KOPT-K1 (cell line): Measurements from ENCODE around the gene CERK.

Source experiments
- H3K27ac ChIP-seq: fragments of 200-600 bp; sonication (generic); 2 replicates; pipeline ENCODE4 v1.5.1; 2016; ENCODE audit warnings: antibody characterized with exemption, mild to moderate bottlenecking, low read depth, low read length; ENCODE audit not compliant: poor library complexity, severe bottlenecking
- H3K36me3 ChIP-seq: fragments of 200-600 bp; sonication (generic); 2 replicates; pipeline ENCODE4 v1.5.1; 2017; ENCODE audit warnings: antibody characterized with exemption, mild to moderate bottlenecking, low read length, moderate library complexity; ENCODE audit not compliant: insufficient read depth
- H3K9me3 ChIP-seq: fragments of 200-600 bp; sonication (generic); 2 replicates; pipeline ENCODE4 v1.5.1; 2017; ENCODE audit warnings: antibody characterized with exemption, low read length, mild to moderate bottlenecking; ENCODE audit not compliant: insufficient read depth, poor library complexity, severe bottlenecking

Gene CERK

GRCh38 chr22:46770726-46771125, 32.7 kb upstream of the CERK start:
- no peak overlapping the region for H3K27ac ChIP-seq
- H3K9me3 ChIP-seq: no peaks in the 10 kb centered on the region
- peaks cover 15% of the 10 kb centered on the region; the same call in 1 of the 2 replicates for H3K36me3 ChIP-seq

DNA sequence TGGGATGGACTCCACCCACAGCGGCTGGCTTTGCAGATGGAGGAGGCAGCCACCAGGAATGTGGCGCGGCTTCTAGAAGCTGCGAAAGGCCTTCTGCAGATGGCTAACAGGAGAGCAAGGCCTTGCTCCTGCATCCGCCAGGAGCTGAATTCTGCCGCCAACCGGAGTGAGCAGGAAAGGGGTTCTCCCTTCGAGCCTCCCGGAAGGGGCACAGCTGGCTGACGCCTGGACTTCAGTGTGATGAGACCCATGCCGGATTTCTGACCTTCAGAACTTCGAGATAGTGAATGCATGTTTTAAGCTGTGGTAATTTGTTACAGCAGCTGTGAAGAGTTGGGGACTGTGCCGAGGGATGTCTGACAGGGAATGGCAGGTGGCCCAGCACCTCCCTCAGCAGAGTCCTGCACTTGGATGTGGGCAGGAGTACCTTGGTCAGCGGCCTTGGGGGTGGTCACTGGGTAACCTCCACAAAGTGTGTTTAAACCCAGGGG, 32.1 kb upstream of the CERK start:
- Histone ChIP-seq H3K36me3 (peaks cover 17% of the 10 kb centered on the region), H3K9me3 (no peaks in the 10 kb centered on the region), H3K27ac (no peak overlapping the region)

GRCh38 chr22:46769706-46770105, 31.7 kb upstream of the CERK start:
- no peaks in the 10 kb centered on the region for H3K9me3 ChIP-seq
- H3K36me3 ChIP-seq: peaks cover 22% of the 10 kb centered on the region
- H3K27ac ChIP-seq: no peak overlapping the region

- Histone ChIP-seq H3K9me3 (no peaks in the 10 kb centered on the region), H3K27ac (no peak overlapping the region), H3K36me3 (peaks cover 23% of the 10 kb centered on the region)
Observed at GRCh38 chr22:46769191-46769675, 31.2 kb upstream of the CERK start.

DNA sequence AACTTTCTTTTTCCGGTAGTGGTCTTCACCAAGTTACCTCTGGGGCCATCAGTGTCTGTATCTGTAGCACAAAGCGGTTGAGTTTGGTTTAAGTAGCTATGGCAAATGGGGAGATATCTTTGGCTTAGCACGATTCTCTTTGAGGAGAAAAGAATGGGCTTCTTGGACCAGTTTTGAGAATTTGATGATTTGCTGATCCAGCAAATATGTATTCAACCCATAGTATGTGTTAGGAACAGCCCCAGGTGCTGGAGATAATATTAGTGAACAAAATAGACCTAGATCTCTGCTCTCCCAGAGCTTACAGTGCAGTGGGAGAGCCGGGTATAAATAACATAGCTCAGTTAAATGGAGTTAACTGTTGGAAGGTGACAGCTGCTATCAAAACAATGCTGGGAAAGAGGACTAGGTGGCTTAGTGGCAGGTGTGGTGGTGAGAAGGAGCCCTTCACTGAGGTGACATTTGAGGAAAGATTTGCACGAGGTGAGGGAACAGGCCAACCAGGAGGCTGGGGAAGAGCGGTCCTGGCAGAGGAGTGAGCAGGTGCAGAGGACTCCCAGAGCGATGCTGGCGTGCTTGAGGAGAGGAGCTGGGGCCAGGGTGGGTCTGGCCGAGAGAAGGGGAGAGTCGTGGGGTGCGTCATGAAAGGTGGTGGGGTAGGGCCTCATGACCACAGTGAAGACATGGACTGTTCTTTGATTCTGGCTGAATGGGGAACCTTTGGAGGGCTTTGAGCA, 29.4 kb upstream of the CERK start:
- no peaks in the 10 kb centered on the region for H3K9me3 ChIP-seq
- H3K36me3 ChIP-seq: peaks cover 23% of the 10 kb centered on the region
- H3K27ac ChIP-seq: no peak overlapping the region

DNA sequence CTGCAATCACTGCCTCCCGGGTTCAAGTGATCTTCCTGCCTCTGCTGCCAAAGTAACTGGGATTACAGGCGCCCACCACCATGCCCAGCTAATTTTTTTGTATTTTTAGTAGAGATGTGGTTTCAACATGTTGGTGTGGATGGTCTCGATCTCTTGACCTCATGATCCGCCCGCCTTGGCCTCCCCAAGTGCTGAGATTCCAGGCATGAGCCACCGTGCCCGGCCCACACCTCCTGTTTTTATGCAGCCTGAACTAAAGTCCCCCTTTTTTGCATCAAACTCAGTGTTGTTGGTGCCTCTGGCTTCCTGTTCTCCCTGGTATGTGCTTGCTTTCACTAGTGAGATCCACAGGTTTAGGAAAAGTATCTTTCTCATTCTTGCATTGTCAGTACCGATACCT, 28.6 kb upstream of the CERK start:
- peaks cover 23% of the 10 kb centered on the region for H3K36me3 ChIP-seq
- no peak overlapping the region for H3K27ac ChIP-seq
- H3K9me3 ChIP-seq: no peaks in the 10 kb centered on the region

- Histone ChIP-seq H3K36me3 (peaks cover 23% of the 10 kb centered on the region), H3K27ac (no peak overlapping the region), H3K9me3 (no peaks in the 10 kb centered on the region)
Observed at GRCh38 chr22:46764779-46765485, 26.9 kb upstream of the CERK start.

DNA sequence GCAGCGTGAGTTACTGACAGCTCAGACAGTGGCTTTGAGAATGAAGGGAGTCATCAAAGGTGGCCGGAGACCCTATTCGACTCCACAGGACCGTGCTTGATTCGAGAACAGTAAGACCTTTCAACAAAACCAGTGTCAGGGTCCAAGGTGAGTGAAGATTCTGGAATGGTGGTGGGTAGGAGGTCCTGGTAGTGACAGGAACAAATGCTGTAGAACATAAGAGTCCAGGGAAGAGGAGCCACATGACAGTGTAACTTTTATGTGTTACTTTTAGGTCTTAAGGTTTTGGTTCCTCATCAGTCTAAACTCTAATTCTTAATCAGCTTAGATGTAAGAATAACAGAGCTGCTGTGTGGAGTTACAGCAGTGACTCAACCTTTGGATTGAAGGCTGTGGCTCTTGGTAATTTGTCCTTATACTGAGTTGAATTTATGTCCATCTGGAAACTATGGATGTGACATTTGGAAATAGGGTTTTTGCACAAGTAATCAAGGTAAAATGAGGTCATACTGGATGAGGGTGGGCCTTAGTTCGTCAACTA, 26.2 kb upstream of the CERK start:
- H3K27ac ChIP-seq: no peak overlapping the region
- H3K36me3 ChIP-seq: peaks cover 23% of the 10 kb centered on the region

GRCh38 chr22:46763051-46763705, 25.1 kb upstream of the CERK start:
- Histone ChIP-seq H3K9me3 (no peaks in the 10 kb centered on the region), H3K27ac (peak overlapping the region; percentile 92), H3K36me3 (peaks cover 23% of the 10 kb centered on the region)

More for the DNA sequence above, 26.2 kb upstream of the CERK start:
- no peaks in the 10 kb centered on the region for H3K9me3 ChIP-seq

GRCh38 chr22:46762238-46763050, 24.4 kb upstream of the CERK start, which contains the start of gene TBC1D22A:
TBC1D22A (plus strand) TSS chr22:46762650; CDS start chr22:46762787, 137 bp downstream.
- Histone ChIP-seq H3K27ac (peak within 1 kb of the TSS; percentile 92), H3K9me3 (no peaks in the 10 kb centered on the region), H3K36me3 (peaks cover 22% of the 10 kb centered on the region)

DNA sequence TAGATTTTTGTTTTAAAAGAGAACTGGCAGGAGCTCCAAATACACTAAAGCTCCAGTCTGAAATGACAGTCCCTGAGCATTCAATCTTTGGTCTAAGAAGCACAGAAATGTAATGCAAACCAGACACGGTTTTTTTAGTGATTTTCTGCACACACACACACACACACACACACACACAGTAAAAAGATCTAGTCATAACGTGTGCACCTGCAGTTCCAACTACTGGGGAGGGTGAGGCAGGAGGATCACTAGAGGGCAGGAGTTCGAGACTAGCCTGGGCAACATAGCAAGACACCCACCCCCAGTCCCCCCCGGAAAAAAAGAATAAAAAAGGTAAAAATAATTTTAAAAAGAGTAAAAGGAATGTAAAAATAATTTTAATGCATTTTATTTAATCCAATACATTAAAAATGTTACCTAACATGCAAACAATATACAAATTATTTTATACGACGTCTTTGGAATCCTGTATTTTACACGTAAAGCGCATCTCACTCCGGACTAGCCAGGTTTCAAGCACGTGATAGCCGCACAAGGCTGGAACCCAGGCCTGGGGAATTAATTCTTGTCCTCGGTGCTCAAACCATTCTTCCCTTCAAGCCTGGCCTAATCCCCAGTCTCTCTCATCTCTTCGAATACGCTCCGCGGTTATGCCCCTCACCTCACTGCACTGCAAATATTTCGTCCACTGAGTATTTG, 23.6 kb upstream of the CERK start:
- Histone ChIP-seq H3K27ac (peak overlapping the region; percentile 92), H3K36me3 (peaks cover 14% of the 10 kb centered on the region), H3K9me3 (peaks cover 5% of the 10 kb centered on the region)

GRCh38 chr22:46761017-46761416, 23.0 kb upstream of the CERK start:
- Histone ChIP-seq H3K27ac (no peak overlapping the region), H3K9me3 (peaks cover 11% of the 10 kb centered on the region)

DNA sequence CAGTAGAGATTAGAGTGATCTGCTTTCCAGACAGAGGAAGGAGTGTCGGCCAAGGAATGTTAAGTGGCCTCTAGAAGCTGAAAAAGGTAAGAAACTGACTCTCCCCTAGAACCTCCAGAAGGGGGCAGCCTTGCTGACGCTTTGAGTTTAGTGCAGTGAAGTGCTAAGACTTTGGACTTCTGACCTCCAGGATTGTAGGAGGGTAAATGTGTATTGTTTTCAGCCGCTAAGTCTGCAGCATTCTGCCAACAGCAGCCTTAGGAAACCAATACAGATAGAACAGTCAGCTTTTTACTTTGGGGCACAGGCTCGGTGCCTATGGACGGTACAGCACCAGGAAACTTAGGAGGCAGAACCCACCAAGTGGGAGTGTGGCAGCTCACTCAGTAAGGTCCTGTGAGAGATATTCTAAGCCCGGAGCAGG, 20.8 kb upstream of the CERK start:
- no peaks in the 10 kb centered on the region for H3K36me3 ChIP-seq
- H3K27ac ChIP-seq: no peak overlapping the region
- peaks cover 19% of the 10 kb centered on the region for H3K9me3 ChIP-seq

More at GRCh38 chr22:46761017-46761416, 23.0 kb upstream of the CERK start:
- H3K36me3 ChIP-seq: peaks cover 9% of the 10 kb centered on the region

DNA sequence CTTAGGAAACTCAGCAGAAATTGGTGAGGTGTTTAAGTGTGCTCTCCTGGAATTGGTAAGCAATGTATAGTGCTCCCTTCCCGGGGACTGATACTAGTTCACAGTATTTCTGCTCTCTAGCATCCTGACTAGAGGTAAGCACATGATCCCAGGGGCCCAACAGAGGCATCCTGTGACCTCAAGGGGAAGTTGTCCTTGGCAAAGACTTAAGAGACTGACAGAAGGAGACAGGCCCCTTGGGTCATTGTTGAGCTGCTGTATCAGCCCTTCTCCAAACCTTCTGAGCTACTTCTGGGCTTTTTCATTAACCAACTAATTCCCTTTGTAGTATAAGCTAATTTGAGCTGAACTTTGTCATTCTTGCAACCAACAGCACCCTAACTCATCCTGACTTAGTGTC, 20.1 kb upstream of the CERK start:
- Histone ChIP-seq H3K27ac (no peak overlapping the region), H3K9me3 (peaks cover 19% of the 10 kb centered on the region), H3K36me3 (no peaks in the 10 kb centered on the region)
